MM.1S (cell line): ENCODE data around the gene CLCN7.

Source experiments
- DNase-seq: peaks from one replicate; pipeline ENCODE4 v3.0.0-alpha.2; 2015
- H2AFZ ChIP-seq: fragments of 300-600 bp; sonication (generic); 2 replicates; pipeline ENCODE4 v1.6.0; 2016; ENCODE audit warnings: antibody characterized with exemption, low read length
- H3F3A ChIP-seq: fragments of 300-600 bp; sonication (generic); 2 replicates; pipeline ENCODE4 v1.6.1; 2016; ENCODE audit warnings: mild to moderate bottlenecking, antibody characterized with exemption, low read length, moderate library complexity, mixed read lengths; ENCODE audit not compliant: insufficient read depth
- H3K27ac ChIP-seq: fragments of 300-600 bp; sonication (generic); 2 replicates; pipeline ENCODE4 v1.5.1; 2016; ENCODE audit warnings: mild to moderate bottlenecking, low read length
- H3K27me3 ChIP-seq: fragments of 300-600 bp; sonication (generic); replicated peaks from 2 replicates; pipeline ENCODE4 v1.6.0; 2016; ENCODE audit warnings: low read length; ENCODE audit not compliant: insufficient read depth
- H3K36me3 ChIP-seq: fragments of 300-600 bp; sonication (generic); replicated peaks from 2 replicates; pipeline ENCODE4 v1.6.1; 2016; ENCODE audit warnings: mild to moderate bottlenecking, low read length, mixed read lengths; ENCODE audit not compliant: insufficient read depth
- H3K4me1 ChIP-seq: fragments of 300-600 bp; sonication (generic); 2 replicates; pipeline ENCODE4 v1.6.1; 2016; ENCODE audit warnings: low read length, mixed read lengths
- H3K4me2 ChIP-seq: fragments of 300-600 bp; sonication (generic); 2 replicates; pipeline ENCODE4 v1.6.0; 2016; ENCODE audit warnings: low read depth, low read length
- H3K4me3 ChIP-seq: fragments of 300-600 bp; sonication (generic); 2 replicates; pipeline ENCODE4 v1.5.1; 2016; ENCODE audit warnings: low read length, mixed read lengths
- H3K79me2 ChIP-seq: fragments of 300-600 bp; sonication (generic); 2 replicates; pipeline ENCODE4 v1.6.1; 2016; ENCODE audit warnings: mixed run types, low read length, mixed read lengths
- H3K9ac ChIP-seq: fragments of 300-600 bp; sonication (generic); 2 replicates; pipeline ENCODE4 v1.6.1; 2016; ENCODE audit warnings: low read length, mixed read lengths
- H3K9me2 ChIP-seq: fragments of 300-600 bp; sonication (generic); replicated peaks from 2 replicates; pipeline ENCODE4 v1.6.1; 2016; ENCODE audit warnings: mild to moderate bottlenecking, low read length, mixed read lengths; ENCODE audit not compliant: insufficient read depth
- H3K9me3 ChIP-seq: fragments of 300-600 bp; sonication (generic); replicated peaks from 2 replicates; pipeline ENCODE4 v1.6.1; 2016; ENCODE audit warnings: mild to moderate bottlenecking, low read length, mixed read lengths; ENCODE audit not compliant: insufficient read depth
- H4K20me1 ChIP-seq: fragments of 300-600 bp; sonication (generic); 2 replicates; pipeline ENCODE4 v1.6.1; 2016; ENCODE audit warnings: mild to moderate bottlenecking, low read length, moderate library complexity, mixed read lengths; ENCODE audit not compliant: insufficient read depth
- CTCF ChIP-seq: fragments of 300-600 bp; sonication (generic); IDR thresholded peaks from 2 replicates; pipeline ENCODE4 v1.5.1; 2016; ENCODE audit warnings: antibody characterized with exemption, low read length, mixed read lengths
- EZH2 ChIP-seq: fragments of 300-600 bp; sonication (generic); optimal IDR thresholded peaks from 2 replicates; pipeline ENCODE3; 2017; ENCODE audit warnings: low read depth, mild to moderate bottlenecking, antibody characterized with exemption, low read length, mixed read lengths
- EZH2phosphoT487 ChIP-seq: fragments of 300-600 bp; sonication (generic); IDR thresholded peaks from 2 replicates; pipeline ENCODE4 v1.6.1; 2018; ENCODE audit warnings: antibody characterized with exemption, low read length

The CLCN7 gene

GRCh38 chr16:1468426-1468810 lies 6.4 kb downstream of the CLCN7 start:
- no peaks in the 10 kb centered on the region for H3K9me2 ChIP-seq
- H3K9me3 ChIP-seq: no peaks in the 10 kb centered on the region
- no peaks in the 10 kb centered on the region for H3K36me3 ChIP-seq
- no peaks in the 10 kb centered on the region for H3K4me1 ChIP-seq
- H3K27me3 ChIP-seq: no peaks in the 10 kb centered on the region
- H3F3A ChIP-seq: no peaks in the 10 kb centered on the region
- no peak overlapping the region for H3K9ac ChIP-seq
- no peak overlapping the region for H2AFZ ChIP-seq
- no peaks in the 10 kb centered on the region for H4K20me1 ChIP-seq
- no peak for DNase-seq
- no peak overlapping the region for H3K27ac ChIP-seq
- no peak overlapping the region for H3K4me3 ChIP-seq
- no peak overlapping the region for H3K4me2 ChIP-seq
- peaks cover 59% of the 10 kb centered on the region for H3K79me2 ChIP-seq
- TF ChIP-seq EZH2: no peak
- no peak for TF ChIP-seq CTCF
- no peak for TF ChIP-seq EZH2phosphoT487

- DNase-seq: no peak
Measured at GRCh38 chr16:1466968-1467521, 7.8 kb downstream of the CLCN7 start.

GRCh38 chr16:1466054-1466453 lies 8.8 kb downstream of the CLCN7 start:
- no peaks in the 10 kb centered on the region for H3K4me1 ChIP-seq
- no peak for DNase-seq
- H3K4me2 ChIP-seq: no peak overlapping the region
- TF ChIP-seq EZH2phosphoT487 (no peak), EZH2 (no peak), CTCF (no peak)
- no peaks in the 10 kb centered on the region for H3K36me3 ChIP-seq
- no peak overlapping the region for H3K9ac ChIP-seq
- no peaks in the 10 kb centered on the region for H3F3A ChIP-seq
- no peaks in the 10 kb centered on the region for H3K9me3 ChIP-seq
- H4K20me1 ChIP-seq: no peaks in the 10 kb centered on the region
- no peaks in the 10 kb centered on the region for H3K27me3 ChIP-seq
- H2AFZ ChIP-seq: no peak overlapping the region
- no peak overlapping the region for H3K27ac ChIP-seq
- no peak overlapping the region for H3K4me3 ChIP-seq
- no peaks in the 10 kb centered on the region for H3K9me2 ChIP-seq
- H3K79me2 ChIP-seq: peaks cover 44% of the 10 kb centered on the region

More at GRCh38 chr16:1466968-1467521, 7.8 kb downstream of the CLCN7 start:
- H3F3A ChIP-seq: no peaks in the 10 kb centered on the region
- H3K9me2 ChIP-seq: no peaks in the 10 kb centered on the region
- no peaks in the 10 kb centered on the region for H3K27me3 ChIP-seq
- H3K4me2 ChIP-seq: no peak overlapping the region
- H3K27ac ChIP-seq: no peak overlapping the region
- H2AFZ ChIP-seq: no peak overlapping the region
- no peak for TF ChIP-seq EZH2phosphoT487
- TF ChIP-seq CTCF: no peak
- TF ChIP-seq EZH2: no peak
- no peaks in the 10 kb centered on the region for H3K36me3 ChIP-seq
- no peak overlapping the region for H3K4me3 ChIP-seq
- H3K79me2 ChIP-seq: peaks cover 53% of the 10 kb centered on the region
- no peaks in the 10 kb centered on the region for H3K9me3 ChIP-seq
- no peak overlapping the region for H3K9ac ChIP-seq
- no peaks in the 10 kb centered on the region for H3K4me1 ChIP-seq
- H4K20me1 ChIP-seq: no peaks in the 10 kb centered on the region
